ENCODE measurements around the gene SLC5A5.
"Not testable (repeated sequence)": the region's sequence is repeated elsewhere in the genome, so short reads cannot be mapped to it uniquely, and the experiment has no call there.

The SLC5A5 gene

DNA sequence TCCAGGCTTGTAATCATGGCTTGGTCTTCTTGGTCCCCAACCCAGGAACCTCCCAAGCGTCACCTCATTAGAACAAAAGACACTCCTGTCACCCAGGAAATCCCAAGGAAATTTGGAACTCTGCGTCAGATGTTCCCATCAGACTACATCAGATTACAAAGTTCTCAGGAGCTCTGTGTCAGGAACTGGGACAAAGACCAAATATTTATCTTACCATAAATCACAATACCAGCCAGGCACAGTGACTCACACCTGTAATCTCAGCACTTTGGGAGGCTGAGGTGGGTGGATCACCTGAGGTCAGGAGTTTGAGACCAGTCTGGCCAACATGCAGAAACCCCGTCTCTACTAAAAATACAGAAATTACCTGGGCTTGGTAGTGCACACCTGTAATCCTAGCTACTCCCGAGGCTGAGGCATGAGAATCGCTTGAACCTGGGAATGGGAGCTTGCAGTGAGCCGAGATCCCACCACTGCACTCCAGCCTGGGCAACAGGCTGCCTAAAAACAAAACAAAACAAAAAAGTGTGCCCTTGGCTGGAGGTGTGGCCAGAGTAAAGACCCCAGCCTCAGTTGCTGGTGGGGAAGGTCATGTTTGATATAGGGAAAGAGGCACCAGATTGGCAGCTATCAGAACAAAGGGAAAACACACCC, 44.3 kb downstream of the SLC5A5 start:
- H3K27ac ChIP-seq = peak overlapping the region; percentile 20; the same call in 1 of the 2 replicates
- TF ChIP-seq, protein P1, sequence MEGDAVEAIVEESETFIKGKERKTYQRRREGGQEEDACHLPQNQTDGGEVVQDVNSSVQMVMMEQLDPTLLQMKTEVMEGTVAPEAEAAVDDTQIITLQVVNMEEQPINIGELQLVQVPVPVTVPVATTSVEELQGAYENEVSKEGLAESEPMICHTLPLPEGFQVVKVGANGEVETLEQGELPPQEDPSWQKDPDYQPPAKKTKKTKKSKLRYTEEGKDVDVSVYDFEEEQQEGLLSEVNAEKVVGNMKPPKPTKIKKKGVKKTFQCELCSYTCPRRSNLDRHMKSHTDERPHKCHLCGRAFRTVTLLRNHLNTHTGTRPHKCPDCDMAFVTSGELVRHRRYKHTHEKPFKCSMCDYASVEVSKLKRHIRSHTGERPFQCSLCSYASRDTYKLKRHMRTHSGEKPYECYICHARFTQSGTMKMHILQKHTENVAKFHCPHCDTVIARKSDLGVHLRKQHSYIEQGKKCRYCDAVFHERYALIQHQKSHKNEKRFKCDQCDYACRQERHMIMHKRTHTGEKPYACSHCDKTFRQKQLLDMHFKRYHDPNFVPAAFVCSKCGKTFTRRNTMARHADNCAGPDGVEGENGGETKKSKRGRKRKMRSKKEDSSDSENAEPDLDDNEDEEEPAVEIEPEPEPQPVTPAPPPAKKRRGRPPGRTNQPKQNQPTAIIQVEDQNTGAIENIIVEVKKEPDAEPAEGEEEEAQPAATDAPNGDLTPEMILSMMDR (conservative IDR thresholded peaks at IDR 0.05) = no peak

DNA sequence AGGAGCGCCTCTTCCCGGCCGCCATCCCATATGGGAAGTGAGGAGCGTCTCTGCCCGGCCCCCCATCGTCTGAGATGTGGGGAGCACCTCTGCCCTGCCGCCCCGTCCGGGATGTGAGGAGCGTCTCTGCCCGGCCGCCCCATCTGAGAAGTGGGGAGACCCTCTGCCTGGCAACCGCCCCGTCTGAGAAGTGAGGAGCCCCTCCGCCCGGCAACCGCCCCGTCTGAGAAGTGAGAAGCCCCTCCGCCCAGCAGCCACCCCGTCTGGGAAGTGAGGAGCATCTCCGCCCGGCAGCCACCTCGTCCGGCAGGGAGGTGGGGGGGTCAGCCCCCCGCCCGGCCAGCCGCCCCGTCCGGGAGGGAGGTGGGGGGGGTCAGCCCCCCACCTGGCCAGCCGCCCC, 46.4 kb downstream of the SLC5A5 start:
- H3K27ac ChIP-seq = not testable (repeated sequence)

DNA sequence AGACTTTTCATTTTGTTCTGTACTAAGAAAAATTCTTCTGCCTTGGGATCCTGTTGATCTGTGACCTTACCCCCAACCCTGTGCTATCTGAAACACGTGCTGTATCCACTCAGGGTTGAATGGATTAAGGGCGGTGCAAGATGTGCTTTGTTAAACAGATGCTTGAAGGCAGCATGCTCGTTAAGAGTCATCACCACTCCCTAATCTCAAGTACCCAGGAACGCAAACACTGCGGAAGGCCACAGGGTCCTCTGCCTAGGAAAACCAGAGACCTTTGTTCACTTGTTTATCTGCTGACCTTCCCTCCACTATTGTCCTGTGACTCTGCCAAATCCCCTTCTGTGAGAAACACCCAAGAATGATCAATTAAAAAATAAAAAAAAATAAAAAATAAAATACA, 47.4 kb downstream of the SLC5A5 start:
- not testable (repeated sequence) for H3K27ac ChIP-seq

DNA sequence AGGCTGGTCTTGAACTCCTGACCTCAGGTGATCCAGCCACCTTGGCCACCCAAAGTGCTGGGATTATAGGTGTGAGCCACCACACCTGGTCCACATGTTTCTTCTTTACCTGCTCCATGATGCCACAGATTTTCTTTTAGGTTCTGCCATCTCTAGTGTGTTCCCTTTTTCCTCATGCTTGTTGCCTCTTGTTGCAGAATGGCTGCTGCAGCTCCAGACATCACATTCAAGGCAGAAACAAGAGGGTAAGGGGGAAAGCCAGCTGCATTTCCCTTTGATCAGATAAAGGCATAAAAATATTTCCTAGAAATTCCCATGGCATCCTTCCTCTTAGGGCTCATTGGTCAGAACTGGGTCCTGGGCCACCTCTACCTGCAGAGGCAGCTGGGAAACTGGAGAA, 48.8 kb downstream of the SLC5A5 start:
- TF ChIP-seq, protein P1 (conservative IDR thresholded peaks at IDR 0.05) = no peak

DNA sequence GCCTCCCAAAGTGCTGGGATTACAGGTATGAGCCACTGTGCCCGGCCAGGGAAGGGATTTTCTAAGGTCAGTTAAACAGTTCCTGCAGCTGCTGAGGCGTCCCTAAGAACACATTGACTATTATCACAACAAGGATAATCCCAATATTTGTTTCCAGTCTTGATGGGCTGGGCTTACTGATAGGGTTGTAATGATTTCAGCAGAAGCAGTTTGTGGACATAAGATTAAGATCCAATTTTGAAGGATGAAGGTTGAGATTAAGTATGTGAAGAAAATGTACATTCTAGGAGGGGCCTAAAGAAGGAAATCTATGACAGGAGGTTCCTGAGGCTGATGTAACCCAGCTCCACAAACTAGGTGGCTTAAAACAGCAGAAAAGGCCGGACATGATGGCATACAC, 50.4 kb downstream of the SLC5A5 start:
- no peak overlapping the region for H3K27ac ChIP-seq
- TF ChIP-seq, protein P1 (conservative IDR thresholded peaks at IDR 0.05) = no peak

More for the DNA sequence above, 48.8 kb downstream of the SLC5A5 start:
- no peak overlapping the region for H3K27ac ChIP-seq

DNA sequence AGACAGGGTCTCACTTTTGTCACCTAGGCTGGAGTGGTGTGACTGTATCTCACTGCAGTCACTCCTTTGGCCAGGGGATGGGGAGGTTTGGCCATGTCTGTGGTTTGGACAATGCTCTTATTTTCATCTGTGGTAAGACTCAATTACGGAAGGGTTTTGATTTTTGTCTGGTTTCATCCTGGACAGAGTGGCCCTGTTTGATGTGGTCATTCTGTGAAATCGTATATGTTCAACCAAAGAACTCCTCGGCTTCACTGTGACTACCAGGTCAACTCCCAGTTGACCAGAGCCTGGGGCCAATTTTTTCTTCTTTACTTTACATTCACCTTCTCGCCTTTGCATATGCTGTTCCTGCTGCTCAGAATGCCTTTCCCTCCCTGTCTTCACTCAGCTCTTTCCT, 54.3 kb downstream of the SLC5A5 start:
- TF ChIP-seq, protein P1 (conservative IDR thresholded peaks at IDR 0.05) = no peak
- no peak overlapping the region for H3K27ac ChIP-seq

DNA sequence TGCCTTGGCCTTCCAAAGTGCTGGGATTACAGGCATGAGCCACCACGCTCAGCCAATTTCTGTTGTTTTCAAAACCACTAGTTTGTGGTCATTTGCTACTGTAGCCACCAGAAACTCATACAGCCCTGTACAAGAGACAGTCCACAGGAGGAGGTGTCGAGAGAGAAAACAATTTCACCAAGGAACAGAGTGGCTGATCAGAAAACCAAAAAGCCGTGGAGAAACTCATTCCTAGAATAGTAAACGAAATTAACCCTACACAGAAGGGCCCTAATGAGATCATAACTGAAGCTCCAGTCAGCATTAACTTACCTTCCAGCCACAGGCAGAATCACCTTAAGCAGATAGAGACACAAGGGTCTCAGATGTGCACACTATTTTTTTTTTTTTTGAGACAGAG, 57.3 kb downstream of the SLC5A5 start:
- H3K27ac ChIP-seq = no peak overlapping the region
- TF ChIP-seq, protein P1 (conservative IDR thresholded peaks at IDR 0.05) = no peak

DNA sequence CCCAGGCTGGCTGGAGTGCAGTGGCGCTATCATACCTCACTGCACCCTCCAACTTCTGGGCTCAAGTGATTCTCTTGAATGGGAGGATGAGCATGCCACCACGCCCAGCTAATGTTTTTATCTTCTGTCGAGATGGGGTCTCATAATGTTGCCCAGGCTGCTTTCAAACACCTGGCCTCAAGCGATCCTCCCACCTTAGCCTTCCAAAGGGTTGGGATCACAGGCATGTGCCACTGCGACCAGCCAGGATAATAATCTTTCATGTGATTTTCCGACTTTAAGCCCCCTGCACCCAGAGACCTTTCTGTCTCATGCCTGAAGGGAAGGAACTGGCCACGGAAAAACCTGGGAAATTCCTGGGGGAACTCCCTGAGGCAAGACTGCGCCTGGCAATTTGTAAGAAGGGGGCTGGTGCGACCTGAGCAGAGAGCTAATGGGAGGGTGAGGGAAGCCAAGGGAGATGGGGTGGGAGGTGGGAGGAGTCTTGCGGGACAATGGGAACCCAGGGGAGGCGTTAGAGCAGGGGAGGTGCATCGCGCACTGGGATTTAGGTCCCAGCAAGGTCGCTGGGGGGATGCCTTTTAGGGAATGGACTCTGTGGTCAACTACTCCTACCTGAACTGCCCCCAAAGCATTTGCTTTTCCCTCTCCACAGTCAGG, 59.9 kb downstream of the SLC5A5 start:
- TF ChIP-seq, protein P1 (conservative IDR thresholded peaks at IDR 0.05) = no peak
- peak overlapping the region; percentile 87; the same call in 1 of the 2 replicates for H3K27ac ChIP-seq
